ENCODE data around the gene CPSF6. TPM values are rescaled to one million over a fixed set of nuclear protein-coding genes. Genes with fewer than 3 reads are reported as not detected.
"Not testable (repeated sequence)": the region's sequence is repeated elsewhere in the genome, so short reads cannot be mapped to it uniquely, and the experiment has no call there.

Gene CPSF6
- total RNA-seq, 4 donors from 2014 or later, result 17.6 to 49.2 (median 29.0) TPM

GRCh38 chr12:69254862-69255261 is 15.5 kb downstream of the CPSF6 start:
- Histone ChIP-seq H3K9me3 (no peaks in the 10 kb centered on the region), H3K4me3 (no peak overlapping the region), H3K27ac (replicated peaks in 1 of 4) (no peak overlapping the region), H3K36me3 (peaks cover 17 to 52% (median 49%) of the 10 kb centered on the region in 4 donors), H3K4me1 (peaks cover 2 to 15% (median 12%) of the 10 kb centered on the region in 4 donors), H3K27me3 (no peaks in the 10 kb centered on the region)
- TF ChIP-seq CTCF (IDR thresholded peaks at IDR 0.05), result no peak
- no peak for TF ChIP-seq POLR2A (IDR thresholded peaks at IDR 0.05; ENCODE audit: low read depth)
- no peak for TF ChIP-seq POLR2AphosphoS5 (IDR thresholded peaks at IDR 0.05)
- TF ChIP-seq EP300 (IDR thresholded peaks at IDR 0.05), result no peak
- 83% methylated on average over 2 of the region's 2 CpGs for WGBS
- intact Hi-C loops (cut with DNase I), result no loop called here
- no peak for DNase-seq (ENCODE audit: extremely low spot score)

- Histone ChIP-seq H3K9me3 (no peaks in the 10 kb centered on the region), H3K27ac (replicated peaks in 1 of 4) (no peak overlapping the region), H3K36me3 (peaks cover 44 to 90% (median 80%) of the 10 kb centered on the region in 4 donors), H3K4me1 (no peaks in the 10 kb centered on the region), H3K4me3 (no peak overlapping the region), H3K27me3 (no peaks in the 10 kb centered on the region)
- DNase-seq (ENCODE audit: extremely low spot score), result no peak
- intact Hi-C loops (cut with DNase I), result no loop called here
- 93% methylated on average over 10 of the region's 10 CpGs for WGBS
- TF ChIP-seq POLR2A (IDR thresholded peaks at IDR 0.05; ENCODE audit: low read depth) (no peak), POLR2AphosphoS5 (IDR thresholded peaks at IDR 0.05) (no peak), CTCF (IDR thresholded peaks at IDR 0.05) (no peak), EP300 (IDR thresholded peaks at IDR 0.05) (no peak)
Observed at GRCh38 chr12:69258655-69259054, 19.3 kb downstream of the CPSF6 start.

GRCh38 chr12:69262264-69262974 is 23.1 kb downstream of the CPSF6 start:
- intact Hi-C loops (cut with DNase I), result no loop called here
- 97% methylated on average over 20 of the region's 20 CpGs for WGBS
- peaks cover 44 to 81% (median 64%) of the 10 kb centered on the region in 4 donors for H3K36me3 ChIP-seq
- H3K27ac ChIP-seq (replicated peaks in 1 of 4), result no peak overlapping the region
- H3K4me3 ChIP-seq, result no peak overlapping the region
- no peaks in the 10 kb centered on the region for H3K9me3 ChIP-seq
- no peaks in the 10 kb centered on the region for H3K4me1 ChIP-seq
- no peak for DNase-seq (ENCODE audit: extremely low spot score)
- TF ChIP-seq CTCF (IDR thresholded peaks at IDR 0.05) (no peak), EP300 (IDR thresholded peaks at IDR 0.05) (no peak), POLR2A (IDR thresholded peaks at IDR 0.05; ENCODE audit: low read depth) (no peak), POLR2AphosphoS5 (IDR thresholded peaks at IDR 0.05) (no peak)
- H3K27me3 ChIP-seq, result no peaks in the 10 kb centered on the region

- DNase-seq (ENCODE audit: extremely low spot score), result no peak
Observed at GRCh38 chr12:69265205-69265604, 25.8 kb downstream of the CPSF6 start.

GRCh38 chr12:69265633-69266032 is 26.3 kb downstream of the CPSF6 start:
- H3K4me3 ChIP-seq; H3K4me1 ChIP-seq; H3K9me3 ChIP-seq; H3K27me3 ChIP-seq; H3K27ac ChIP-seq (replicated peaks in 1 of 4); DNase-seq (ENCODE audit: extremely low spot score); intact Hi-C loops (cut with DNase I): not testable (repeated sequence)
- H3K36me3 ChIP-seq, result peaks cover 21 to 64% (median 42%) of the 10 kb centered on the region in 4 donors
- WGBS, result 89% methylated on average over 8 of the region's 8 CpGs

More at GRCh38 chr12:69265205-69265604, 25.8 kb downstream of the CPSF6 start:
- Histone ChIP-seq H3K4me1 (no peaks in the 10 kb centered on the region), H3K9me3 (no peaks in the 10 kb centered on the region), H3K36me3 (peaks cover 25 to 65% (median 46%) of the 10 kb centered on the region in 4 donors), H3K4me3 (no peak overlapping the region), H3K27me3 (no peaks in the 10 kb centered on the region), H3K27ac (replicated peaks in 1 of 4) (no peak overlapping the region)
- WGBS, result 90% methylated on average over 3 of the region's 3 CpGs
- intact Hi-C loops (cut with DNase I), result no loop called here
- TF ChIP-seq POLR2AphosphoS5 (IDR thresholded peaks at IDR 0.05), result no peak
- no peak for TF ChIP-seq CTCF (IDR thresholded peaks at IDR 0.05)
- no peak for TF ChIP-seq EP300 (IDR thresholded peaks at IDR 0.05)
- TF ChIP-seq POLR2A (IDR thresholded peaks at IDR 0.05; ENCODE audit: low read depth), result no peak
